Glutamatergic neuron (in vitro differentiated cells): ENCODE measurements around the gene SNRPA. TPM values are rescaled to one million over a fixed set of nuclear protein-coding genes. Genes with fewer than 3 reads are reported as not detected.

Experiments
- DNase-seq: peaks from one replicate; pipeline ENCODE4 v3.0.0; 2022
- H3K27ac Mint-ChIP-seq: one replicate; pipeline ENCODE4 v1.8.0; 2020; ENCODE audit warnings: mild to moderate bottlenecking, mixed read lengths, inconsistent platforms; ENCODE audit not compliant: unreplicated experiment
- H3K27me3 Mint-ChIP-seq: one replicate; pipeline ENCODE4 v1.8.0; 2020; ENCODE audit warnings: mild to moderate bottlenecking, moderate library complexity, mixed read lengths, inconsistent platforms; ENCODE audit not compliant: unreplicated experiment
- H3K36me3 Mint-ChIP-seq: one replicate; pipeline ENCODE4 v1.8.0; 2020; ENCODE audit warnings: mild to moderate bottlenecking, mixed read lengths, inconsistent platforms; ENCODE audit not compliant: unreplicated experiment
- H3K4me1 Mint-ChIP-seq: one replicate; pipeline ENCODE4 v1.8.0; 2020; ENCODE audit warnings: mild to moderate bottlenecking, low read depth, mixed read lengths, inconsistent platforms; ENCODE audit not compliant: unreplicated experiment
- H3K4me3 Mint-ChIP-seq: one replicate; pipeline ENCODE4 v1.8.0; 2020; ENCODE audit warnings: mild to moderate bottlenecking, mixed read lengths, inconsistent platforms; ENCODE audit not compliant: unreplicated experiment
- H3K9me3 Mint-ChIP-seq: one replicate; pipeline ENCODE4 v1.8.0; 2020; ENCODE audit warnings: mild to moderate bottlenecking, moderate library complexity, mixed read lengths, inconsistent platforms; ENCODE audit not compliant: unreplicated experiment
- total RNA-seq: library from RNA; stranded (reverse); fragmentation: NEBNext Ultra II Directional; extraction: Animal tissue kit (Norgen Biotek cat#: 25700); gene quantifications from one replicate; pipeline ENCODE4 v1.2.1, GENCODE V29; 2021; ENCODE audit not compliant: unreplicated experiment
- TF ChIP-seq, protein P1 (sequence below): fragments of 200-600 bp; sonication (generic); IDR thresholded peaks from one replicate; pipeline ENCODE4 v1.5.0; 2021; ENCODE audit not compliant: partially characterized antibody, unreplicated experiment

SNRPA gene
- total RNA-seq, 1 donor from 2014 or later, result 70.3 TPM

DNA sequence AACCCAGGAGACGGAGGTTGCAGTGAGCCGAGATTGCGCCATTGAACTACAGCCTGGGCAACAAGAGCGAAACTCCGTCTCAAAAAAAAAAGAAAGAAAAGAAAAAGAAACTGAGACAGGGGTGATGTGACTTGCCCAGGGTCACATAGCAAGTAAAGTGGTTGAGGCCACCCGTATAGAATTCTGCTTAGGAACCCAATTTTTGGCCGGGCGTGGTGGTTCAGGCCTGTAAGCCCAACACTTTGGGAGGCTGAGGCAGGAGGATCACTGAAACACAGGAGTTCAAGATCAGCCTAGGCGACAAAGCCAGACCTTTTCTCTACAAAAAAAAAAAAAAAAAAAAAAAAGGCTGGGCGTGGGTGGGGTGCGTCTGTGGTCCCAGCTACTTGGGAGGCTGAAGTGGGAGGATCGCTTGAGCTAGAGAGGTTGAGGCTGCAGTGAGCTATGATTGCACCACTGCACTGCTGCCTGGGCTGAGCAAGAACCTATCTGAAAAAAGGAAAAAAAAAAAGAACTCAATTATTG, 1.3 kb downstream of the SNRPA start:
- Mint-ChIP-seq H3K4me1 (peaks cover 17% of the 10 kb centered on the region), H3K4me3 (peak overlapping the region; percentile 100), H3K36me3 (no peaks in the 10 kb centered on the region), H3K27me3 (peaks cover 11% of the 10 kb centered on the region), H3K27ac (peak overlapping the region; percentile 98), H3K9me3 (peaks cover 11% of the 10 kb centered on the region)
- TF ChIP-seq, protein P1, sequence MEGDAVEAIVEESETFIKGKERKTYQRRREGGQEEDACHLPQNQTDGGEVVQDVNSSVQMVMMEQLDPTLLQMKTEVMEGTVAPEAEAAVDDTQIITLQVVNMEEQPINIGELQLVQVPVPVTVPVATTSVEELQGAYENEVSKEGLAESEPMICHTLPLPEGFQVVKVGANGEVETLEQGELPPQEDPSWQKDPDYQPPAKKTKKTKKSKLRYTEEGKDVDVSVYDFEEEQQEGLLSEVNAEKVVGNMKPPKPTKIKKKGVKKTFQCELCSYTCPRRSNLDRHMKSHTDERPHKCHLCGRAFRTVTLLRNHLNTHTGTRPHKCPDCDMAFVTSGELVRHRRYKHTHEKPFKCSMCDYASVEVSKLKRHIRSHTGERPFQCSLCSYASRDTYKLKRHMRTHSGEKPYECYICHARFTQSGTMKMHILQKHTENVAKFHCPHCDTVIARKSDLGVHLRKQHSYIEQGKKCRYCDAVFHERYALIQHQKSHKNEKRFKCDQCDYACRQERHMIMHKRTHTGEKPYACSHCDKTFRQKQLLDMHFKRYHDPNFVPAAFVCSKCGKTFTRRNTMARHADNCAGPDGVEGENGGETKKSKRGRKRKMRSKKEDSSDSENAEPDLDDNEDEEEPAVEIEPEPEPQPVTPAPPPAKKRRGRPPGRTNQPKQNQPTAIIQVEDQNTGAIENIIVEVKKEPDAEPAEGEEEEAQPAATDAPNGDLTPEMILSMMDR, result no peak
- no peak for DNase-seq

DNA sequence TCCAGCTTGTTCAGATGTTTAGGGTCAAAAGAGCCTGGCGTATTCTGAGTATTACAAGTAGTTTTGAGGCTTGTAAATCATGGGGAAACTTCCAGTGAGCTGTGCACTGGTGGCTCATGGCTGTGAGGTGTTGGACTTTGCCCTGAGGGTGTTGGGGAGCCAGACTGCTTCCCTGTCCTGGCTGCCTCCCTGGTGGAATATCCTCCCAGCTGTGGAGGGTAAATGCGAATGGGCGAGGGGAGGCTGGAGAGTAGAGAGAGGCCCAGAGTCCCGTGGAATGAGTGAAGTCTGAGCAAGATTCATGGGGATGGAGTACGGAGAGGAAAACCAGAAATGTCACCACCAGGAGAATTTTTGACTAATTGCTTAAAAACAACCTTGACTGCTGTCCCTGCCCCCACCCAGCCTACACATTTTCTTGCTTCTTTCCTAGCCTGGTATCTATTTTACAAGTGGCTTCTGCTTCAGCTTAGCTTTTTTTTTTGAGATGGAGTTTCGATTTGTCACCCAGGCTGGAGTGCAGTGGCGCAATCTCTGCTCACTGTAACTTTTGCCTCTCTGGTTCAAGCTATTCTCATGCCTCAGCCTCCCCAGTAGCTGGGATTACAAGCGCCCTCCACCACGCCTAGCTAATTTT, 3.7 kb downstream of the SNRPA start:
- Mint-ChIP-seq H3K4me3 (peak overlapping the region; percentile 41), H3K36me3 (peaks cover 3% of the 10 kb centered on the region), H3K27ac (peak overlapping the region; percentile 74), H3K27me3 (peaks cover 9% of the 10 kb centered on the region), H3K9me3 (peaks cover 12% of the 10 kb centered on the region), H3K4me1 (peaks cover 15% of the 10 kb centered on the region)
- TF ChIP-seq, protein P1, result no peak
- no peak for DNase-seq

DNA sequence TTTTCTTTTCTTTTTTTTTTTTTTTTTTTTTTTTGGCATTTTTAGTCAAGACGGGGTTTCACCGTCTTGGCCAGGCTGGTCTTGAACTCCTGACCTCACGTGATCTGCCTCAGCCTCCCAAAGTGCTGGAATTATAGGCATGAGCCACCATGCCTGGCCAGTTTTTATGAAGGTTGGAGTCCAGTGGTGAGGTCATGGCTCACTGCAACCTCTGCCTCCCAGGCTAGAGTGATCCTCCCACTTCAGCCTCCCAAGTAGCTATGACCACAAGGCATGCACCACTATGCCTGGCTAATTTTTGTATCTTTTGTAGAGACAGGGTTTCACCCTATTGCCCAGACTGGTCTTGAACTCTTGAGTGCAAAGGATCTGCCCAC, 4.2 kb downstream of the SNRPA start:
- H3K27me3 Mint-ChIP-seq, result peaks cover 7% of the 10 kb centered on the region
- peaks cover 4% of the 10 kb centered on the region for H3K36me3 Mint-ChIP-seq
- no peak for DNase-seq
- H3K9me3 Mint-ChIP-seq, result peaks cover 12% of the 10 kb centered on the region
- TF ChIP-seq, protein P1, result no peak
- H3K4me1 Mint-ChIP-seq, result peaks cover 10% of the 10 kb centered on the region
- no peak overlapping the region for H3K4me3 Mint-ChIP-seq
- no peak overlapping the region for H3K27ac Mint-ChIP-seq

DNA sequence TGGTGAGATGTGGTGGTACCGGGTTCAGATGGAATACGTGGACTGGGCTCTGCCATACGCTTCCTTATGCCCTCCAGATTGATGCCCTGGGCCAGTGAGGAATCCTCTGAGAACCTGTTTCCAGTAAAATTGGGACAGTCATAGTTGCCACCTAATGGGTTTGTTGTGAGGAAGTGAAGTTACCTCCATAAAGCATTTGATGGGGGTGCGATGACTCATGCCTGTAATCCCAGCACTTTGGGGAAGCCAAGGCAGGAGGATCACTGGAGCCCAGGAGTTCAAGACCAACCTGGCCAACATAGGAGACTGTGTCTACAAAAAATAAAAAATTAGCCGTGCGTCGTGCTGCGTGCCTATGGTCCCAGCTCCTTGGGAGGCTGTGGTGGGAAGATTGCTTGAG, 4.8 kb downstream of the SNRPA start:
- H3K36me3 Mint-ChIP-seq, result peaks cover 4% of the 10 kb centered on the region
- H3K9me3 Mint-ChIP-seq, result peaks cover 10% of the 10 kb centered on the region
- TF ChIP-seq, protein P1, result no peak
- H3K27me3 Mint-ChIP-seq, result peaks cover 5% of the 10 kb centered on the region
- no peak overlapping the region for H3K27ac Mint-ChIP-seq
- no peak overlapping the region for H3K4me3 Mint-ChIP-seq
- H3K4me1 Mint-ChIP-seq, result peaks cover 9% of the 10 kb centered on the region
- no peak for DNase-seq

DNA sequence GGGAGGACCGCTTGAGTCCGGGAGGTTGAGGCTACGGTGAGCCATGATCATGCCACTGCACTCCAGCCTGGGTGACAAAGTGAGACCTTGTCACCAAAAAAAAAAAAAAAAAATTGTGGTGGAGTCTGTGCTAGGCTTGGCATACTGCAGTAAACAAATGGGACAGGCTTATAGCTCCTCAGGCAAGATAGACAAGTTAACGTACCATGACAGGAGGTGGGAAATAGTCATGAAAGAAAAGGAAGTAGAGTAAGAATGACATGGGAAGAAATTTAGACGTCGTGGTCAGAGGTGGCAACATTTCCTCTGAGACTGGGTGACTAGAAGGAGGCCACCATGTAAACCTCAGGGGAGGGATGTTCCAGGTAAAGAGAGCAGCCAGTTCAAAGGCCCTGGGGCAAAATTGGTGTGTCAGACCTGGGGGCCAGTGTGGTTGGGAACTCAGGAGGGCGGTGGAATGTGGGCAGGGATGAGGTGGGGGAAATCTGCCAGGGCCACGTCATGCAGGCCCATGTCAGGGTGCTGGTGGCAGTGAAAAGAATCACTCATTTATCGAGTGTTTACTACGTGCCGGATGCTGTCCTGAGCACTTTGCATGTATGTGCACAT, 5.6 kb downstream of the SNRPA start:
- H3K27ac Mint-ChIP-seq, result no peak overlapping the region
- peaks cover 4% of the 10 kb centered on the region for H3K36me3 Mint-ChIP-seq
- H3K4me1 Mint-ChIP-seq, result peaks cover 9% of the 10 kb centered on the region
- no peak overlapping the region for H3K4me3 Mint-ChIP-seq
- peaks cover 2% of the 10 kb centered on the region for H3K27me3 Mint-ChIP-seq
- TF ChIP-seq, protein P1, result no peak
- no peak for DNase-seq
- peaks cover 8% of the 10 kb centered on the region for H3K9me3 Mint-ChIP-seq
